Mucosa of rectum (tissue), 2 donors: ENCODE measurements around the gene GNAT2.

Source experiments
- H3K27ac ChIP-seq, 2 donors: one replicate each; pipeline ENCODE4 v1.7.0; 2013; ENCODE audit warnings: inconsistent platforms in 2 of 2, low read depth in 2 of 2, low read length in 2 of 2
- H3K27me3 ChIP-seq, 2 donors: one replicate each; pipeline ENCODE4 v1.7.0; 2013; ENCODE audit warnings: low read length in 2 of 2; ENCODE audit not compliant: control insufficient read depth in 2 of 2, insufficient read depth in 2 of 2
- H3K36me3 ChIP-seq, 2 donors: one replicate each; pipeline ENCODE4 v1.7.0; 2013; ENCODE audit warnings: low read length in 2 of 2; ENCODE audit not compliant: control insufficient read depth in 2 of 2, insufficient read depth in 2 of 2
- H3K4me1 ChIP-seq, 2 donors: one replicate each; pipeline ENCODE4 v1.7.0; 2013; ENCODE audit warnings: low read length in 2 of 2, mild to moderate bottlenecking in 1 of 2; ENCODE audit not compliant: control insufficient read depth in 2 of 2, insufficient read depth in 2 of 2
- H3K4me3 ChIP-seq, 2 donors: one replicate each; pipeline ENCODE4 v1.7.0; 2013; ENCODE audit warnings: low read length in 2 of 2
- H3K9ac ChIP-seq, 2 donors: one replicate each; pipeline ENCODE4 v1.7.0; 2013; ENCODE audit warnings: low read length in 2 of 2, low read depth in 1 of 2, mild to moderate bottlenecking in 1 of 2
- H3K9me3 ChIP-seq, 2 donors: one replicate each; pipeline ENCODE4 v1.7.0; 2013; ENCODE audit warnings: low read length in 2 of 2; ENCODE audit not compliant: control insufficient read depth in 2 of 2
- donor health status: healthy.
- donor health status: Normal muscosa, but diverticular disease.

GNAT2 gene

DNA sequence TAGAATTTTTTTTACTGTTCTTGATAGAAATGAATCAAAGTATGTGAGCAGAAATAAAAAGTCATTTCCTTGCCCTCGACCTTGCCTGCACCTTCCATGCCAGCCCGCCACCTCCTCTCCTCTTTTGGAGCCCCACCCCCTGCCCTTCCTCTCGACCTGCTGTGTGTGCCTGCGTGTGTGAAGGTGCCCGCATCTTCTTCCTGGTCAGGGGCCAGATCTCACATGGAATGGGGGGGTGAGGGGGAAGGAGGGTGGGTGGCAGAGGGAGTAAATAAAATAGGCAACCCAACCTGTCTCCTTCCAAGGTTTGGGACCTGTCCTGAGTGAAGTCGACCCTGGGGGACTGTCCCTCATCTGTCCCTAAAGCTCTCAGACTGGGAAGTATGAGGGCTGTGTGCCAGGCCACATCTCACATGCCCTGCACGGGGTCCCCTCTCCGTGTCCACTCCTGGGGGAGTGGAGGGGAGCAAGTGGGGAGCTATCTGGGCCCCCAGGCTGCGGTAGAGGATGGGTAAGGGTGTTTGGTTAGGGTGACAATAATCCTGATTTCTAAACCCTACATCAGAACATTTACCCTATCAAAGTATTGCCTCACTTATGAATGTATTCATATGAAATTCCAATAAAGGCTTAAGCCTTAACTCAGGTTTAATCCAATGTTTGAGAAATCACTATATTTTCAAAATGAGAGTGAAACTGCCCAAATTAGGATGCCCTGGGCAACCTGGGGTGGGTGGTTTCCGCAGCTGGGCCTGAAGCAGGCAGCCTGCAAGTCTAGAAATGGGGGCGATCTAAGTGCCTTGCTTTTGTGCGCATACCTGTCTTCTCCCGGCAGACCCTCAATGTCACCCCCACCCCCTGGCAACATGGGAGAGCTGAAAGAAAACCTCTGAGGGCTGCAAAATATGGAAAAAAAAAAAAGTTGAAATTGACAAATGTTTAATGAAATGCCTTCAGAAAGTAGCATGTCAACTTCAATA, 15.6 kb upstream of the GNAT2 start:
- Histone ChIP-seq H3K27ac (no peak overlapping the region), H3K9me3 (no peaks in the 10 kb centered on the region), H3K4me3 (no peak overlapping the region), H3K9ac (no peak overlapping the region), H3K4me1 (peaks cover 8 to 10% of the 10 kb centered on the region in 2 donors), H3K36me3 (peaks cover 9 to 14% of the 10 kb centered on the region in 2 donors), H3K27me3 (no peaks in the 10 kb centered on the region)

- Histone ChIP-seq H3K4me3 (no peak overlapping the region), H3K36me3 (peaks cover 15 to 17% of the 10 kb centered on the region in 2 donors), H3K27me3 (no peaks in the 10 kb centered on the region), H3K27ac (no peak overlapping the region), H3K9ac (no peak overlapping the region), H3K4me1 (peaks cover 8 to 10% of the 10 kb centered on the region in 2 donors), H3K9me3 (no peaks in the 10 kb centered on the region)
Observed at GRCh38 chr1:109634292-109634691, 14.9 kb upstream of the GNAT2 start.

GRCh38 chr1:109632671-109633346, 13.4 kb upstream of the GNAT2 start:
- Histone ChIP-seq H3K4me1 (peaks cover 8 to 10% of the 10 kb centered on the region in 2 donors), H3K4me3 (no peak overlapping the region), H3K9me3 (no peaks in the 10 kb centered on the region), H3K27me3 (no peaks in the 10 kb centered on the region), H3K9ac (peak overlapping the region in 1 of 2 donors; percentile 10), H3K36me3 (peaks cover 30% of the 10 kb centered on the region in 2 donors), H3K27ac (peak overlapping the region; percentile 16)

- Histone ChIP-seq H3K9me3 (no peaks in the 10 kb centered on the region), H3K9ac (no peak overlapping the region), H3K27ac (peak overlapping the region in 1 of 2 donors; percentile 13), H3K4me1 (peaks cover 8 to 10% of the 10 kb centered on the region in 2 donors), H3K36me3 (peaks cover 40% of the 10 kb centered on the region in 2 donors), H3K27me3 (no peaks in the 10 kb centered on the region), H3K4me3 (no peak overlapping the region)
Observed at GRCh38 chr1:109631513-109632505, 12.4 kb upstream of the GNAT2 start.

DNA sequence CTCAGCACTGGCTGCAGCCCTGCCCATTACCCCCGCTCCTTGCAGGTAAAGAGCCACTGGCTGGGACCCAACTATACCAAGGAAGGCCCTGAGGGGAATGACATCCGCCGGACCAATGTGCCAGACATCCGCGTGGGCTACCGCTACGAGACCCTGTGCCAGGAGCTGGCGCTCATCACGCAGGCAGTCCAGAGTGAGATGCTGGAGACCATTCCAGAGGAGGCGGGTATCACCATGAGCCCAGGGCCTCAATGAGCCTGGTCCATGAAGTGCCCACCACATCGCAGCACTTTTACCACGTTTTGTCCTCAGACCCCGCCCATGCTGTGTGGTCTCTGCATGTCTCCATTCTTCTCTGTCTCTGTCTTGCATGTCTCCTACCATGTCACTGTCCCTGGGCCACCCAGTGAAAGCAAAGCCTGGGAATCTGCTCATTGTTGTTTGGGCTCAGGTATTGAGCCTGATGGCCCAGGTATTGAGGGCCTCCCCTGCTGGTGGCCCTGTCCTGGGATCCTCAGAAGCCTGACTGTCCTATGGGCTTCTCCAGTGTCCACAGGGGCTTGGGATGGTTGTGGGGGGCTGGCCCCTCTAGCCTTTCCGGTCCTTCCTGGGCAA, 11.6 kb upstream of the GNAT2 start:
- Histone ChIP-seq H3K4me1 (peaks cover 8 to 10% of the 10 kb centered on the region in 2 donors), H3K27ac (no peak overlapping the region), H3K27me3 (no peaks in the 10 kb centered on the region), H3K4me3 (no peak overlapping the region), H3K9ac (no peak overlapping the region), H3K9me3 (no peaks in the 10 kb centered on the region), H3K36me3 (peaks cover 42% of the 10 kb centered on the region in 2 donors)

DNA sequence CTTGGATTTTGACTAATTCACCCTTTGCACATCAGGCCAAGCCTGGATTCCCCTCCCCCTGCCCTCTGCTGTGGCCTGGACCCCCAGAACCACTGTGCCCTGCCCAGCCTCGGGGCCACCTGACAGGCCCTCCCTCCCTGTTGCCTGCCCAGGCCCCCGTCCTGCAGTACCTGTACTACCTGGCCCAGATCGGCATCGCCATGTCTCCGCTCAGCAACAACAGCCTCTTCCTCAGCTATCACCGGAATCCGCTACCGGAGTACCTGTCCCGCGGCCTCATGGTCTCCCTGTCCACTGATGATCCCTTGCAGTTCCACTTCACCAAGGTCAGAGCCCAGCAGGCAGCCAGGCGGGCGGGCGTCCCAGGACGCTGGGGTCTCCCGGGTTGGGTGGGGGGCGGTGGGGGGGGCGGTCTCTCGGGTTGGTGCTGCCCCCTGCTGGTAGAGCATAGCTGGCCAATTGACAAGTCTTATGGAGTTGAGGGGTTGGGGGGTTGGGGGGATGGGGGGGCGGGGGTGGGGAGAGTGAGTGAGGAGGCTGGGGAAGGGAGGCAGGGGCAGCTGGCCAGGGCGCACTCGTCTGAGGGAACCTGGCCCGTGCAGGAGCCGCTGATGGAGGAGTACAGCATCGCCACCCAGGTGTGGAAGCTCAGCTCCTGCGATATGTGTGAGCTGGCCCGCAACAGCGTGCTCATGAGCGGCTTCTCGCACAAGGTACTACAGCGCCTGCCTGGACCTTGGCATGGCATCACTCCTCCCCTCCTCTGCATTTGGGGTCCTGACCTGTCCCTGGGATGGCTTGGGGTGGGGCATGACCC, 10.9 kb upstream of the GNAT2 start:
- no peak overlapping the region for H3K4me3 ChIP-seq
- no peaks in the 10 kb centered on the region for H3K27me3 ChIP-seq
- H3K36me3 ChIP-seq: peaks cover 42% of the 10 kb centered on the region in 2 donors
- H3K27ac ChIP-seq: no peak overlapping the region
- H3K9me3 ChIP-seq: no peaks in the 10 kb centered on the region
- no peak overlapping the region for H3K9ac ChIP-seq
- H3K4me1 ChIP-seq: peaks cover 8 to 10% of the 10 kb centered on the region in 2 donors

DNA sequence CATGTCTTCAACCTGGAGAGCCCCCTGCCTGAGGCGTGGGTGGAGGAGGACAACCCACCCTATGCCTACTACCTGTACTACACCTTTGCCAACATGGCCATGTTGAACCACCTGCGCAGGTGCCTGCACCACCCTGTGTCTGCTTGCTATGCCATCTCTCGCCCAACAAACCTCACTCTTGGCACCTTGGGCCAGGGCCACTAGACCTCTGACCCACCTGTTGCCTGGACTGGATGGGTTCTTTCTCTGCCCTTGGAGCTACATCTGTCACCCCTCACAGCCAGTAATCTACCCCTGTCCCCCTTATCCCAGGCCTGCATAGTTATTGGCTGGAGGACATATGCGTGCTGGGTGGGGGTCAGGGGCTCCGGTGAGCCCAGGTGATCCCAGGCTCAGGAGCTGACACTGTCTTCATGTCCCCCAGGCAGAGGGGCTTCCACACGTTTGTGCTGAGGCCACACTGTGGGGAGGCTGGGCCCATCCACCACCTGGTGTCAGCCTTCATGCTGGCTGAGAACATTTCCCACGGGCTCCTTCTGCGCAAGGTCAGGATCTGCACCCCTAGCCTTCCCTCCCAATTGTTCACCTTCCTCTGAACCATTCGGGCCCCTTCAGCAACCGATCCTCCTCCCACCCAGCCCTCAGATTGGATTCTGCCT, 10.1 kb upstream of the GNAT2 start:
- Histone ChIP-seq H3K9me3 (no peaks in the 10 kb centered on the region), H3K27me3 (no peaks in the 10 kb centered on the region), H3K36me3 (peaks cover 42% of the 10 kb centered on the region in 2 donors), H3K4me3 (no peak overlapping the region), H3K27ac (no peak overlapping the region), H3K9ac (no peak overlapping the region), H3K4me1 (peaks cover 7 to 10% of the 10 kb centered on the region in 2 donors)

GRCh38 chr1:109628540-109629321, 9.3 kb upstream of the GNAT2 start:
- no peaks in the 10 kb centered on the region for H3K9me3 ChIP-seq
- no peak overlapping the region for H3K9ac ChIP-seq
- no peaks in the 10 kb centered on the region for H3K27me3 ChIP-seq
- no peak overlapping the region for H3K27ac ChIP-seq
- peaks cover 4 to 12% of the 10 kb centered on the region in 2 donors for H3K4me1 ChIP-seq
- H3K36me3 ChIP-seq: peaks cover 42% of the 10 kb centered on the region in 2 donors
- no peak overlapping the region for H3K4me3 ChIP-seq
